Upper lobe of left lung (tissue), 4 donors: ENCODE measurements around the gene MGMT.

Experiments
- POLR2A ChIP-seq, 4 donors: fragments of 450-650 bp; IDR thresholded peaks; one replicate each; pipeline ENCODE4 v1.5.1; 2016 to 2017; ENCODE audit warnings: antibody characterized with exemption in 4 of 4, mild to moderate bottlenecking in 2 of 4
- TF ChIP-seq, protein P1 (sequence below), 6 experiments: fragments of 450-650 bp in 4 of 6; fragments of 200-600 bp in 2 of 6; sonication (generic) in 2 of 6; IDR thresholded peaks; one replicate each; pipeline ENCODE4 v1.5.1; 2016 to 2019; ENCODE audit warnings: antibody characterized with exemption in 6 of 6

DNA sequence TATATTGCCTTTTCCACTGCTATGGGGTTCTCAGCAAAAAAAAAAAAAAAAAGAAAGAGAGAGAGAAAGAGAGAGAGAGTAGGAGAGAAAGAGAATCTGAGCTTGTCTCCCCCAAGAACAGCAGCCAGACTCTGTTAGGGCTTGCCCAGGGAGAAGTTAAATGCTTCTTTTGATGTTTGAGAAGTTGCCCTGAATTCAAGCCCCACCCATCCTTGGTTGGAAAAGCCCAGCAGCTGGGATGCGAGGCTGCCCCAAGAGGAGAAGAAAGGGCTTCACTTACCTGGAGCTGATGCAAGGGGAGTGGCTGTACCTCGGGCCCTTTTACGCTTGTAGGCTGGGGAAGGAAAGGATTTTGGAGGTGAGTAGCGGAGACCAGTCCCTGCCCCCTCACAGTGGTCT, 20.9 kb upstream of the MGMT start:
- no peak for TF ChIP-seq POLR2A (IDR thresholded peaks at IDR 0.05)
- TF ChIP-seq, protein P1, sequence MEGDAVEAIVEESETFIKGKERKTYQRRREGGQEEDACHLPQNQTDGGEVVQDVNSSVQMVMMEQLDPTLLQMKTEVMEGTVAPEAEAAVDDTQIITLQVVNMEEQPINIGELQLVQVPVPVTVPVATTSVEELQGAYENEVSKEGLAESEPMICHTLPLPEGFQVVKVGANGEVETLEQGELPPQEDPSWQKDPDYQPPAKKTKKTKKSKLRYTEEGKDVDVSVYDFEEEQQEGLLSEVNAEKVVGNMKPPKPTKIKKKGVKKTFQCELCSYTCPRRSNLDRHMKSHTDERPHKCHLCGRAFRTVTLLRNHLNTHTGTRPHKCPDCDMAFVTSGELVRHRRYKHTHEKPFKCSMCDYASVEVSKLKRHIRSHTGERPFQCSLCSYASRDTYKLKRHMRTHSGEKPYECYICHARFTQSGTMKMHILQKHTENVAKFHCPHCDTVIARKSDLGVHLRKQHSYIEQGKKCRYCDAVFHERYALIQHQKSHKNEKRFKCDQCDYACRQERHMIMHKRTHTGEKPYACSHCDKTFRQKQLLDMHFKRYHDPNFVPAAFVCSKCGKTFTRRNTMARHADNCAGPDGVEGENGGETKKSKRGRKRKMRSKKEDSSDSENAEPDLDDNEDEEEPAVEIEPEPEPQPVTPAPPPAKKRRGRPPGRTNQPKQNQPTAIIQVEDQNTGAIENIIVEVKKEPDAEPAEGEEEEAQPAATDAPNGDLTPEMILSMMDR (IDR thresholded peaks at IDR 0.05), result no peak
